Endothelial cell of umbilical vein (primary cell): Measurements from ENCODE around the gene CUZD1. TPM values are rescaled to one million over a fixed set of nuclear protein-coding genes. Genes with fewer than 3 reads are reported as not detected.

Experiments used
- BruUV-seq: library from RNA; stranded (reverse); fragments of 400-500 nt; replicated peaks from 2 replicates; lab custom pipeline; 2021; lab: Mats Ljungman, UMichigan
- CTCF ChIA-PET: fragments of 300-600, 350-600 bp; sonication (Branson Sonifier 250); formaldehyde crosslinking; loops from one replicate; lab custom pipeline; 2021; ENCODE audit warnings: antibody characterized with exemption, inconsistent platforms; lab: Charles Lee
- POLR2A ChIA-PET: fragments of 300-600, 350-600 bp; sonication (Branson Sonifier 250); formaldehyde crosslinking; loops from one replicate; lab custom pipeline; 2021; ENCODE audit warnings: antibody characterized with exemption, inconsistent platforms; lab: Charles Lee
- DNase-seq: peaks from one replicate; pipeline ENCODE4 v3.0.0-alpha.2; 2011; ENCODE audit warnings: low read depth, low spot score
- FAIRE-seq: peaks from 2 replicates; lab custom pipeline; 2011; peaks lifted over from hg19 to GRCh38; lab: Jason Lieb, UNC
- H2AFZ ChIP-seq: 2 replicates; pipeline ENCODE4 v1.6.0; 2012; ENCODE audit warnings: low read depth, low read length, control low read depth, inconsistent platforms
- H3K27ac ChIP-seq: 2 replicates; pipeline ENCODE4 v1.5.1; 2011; ENCODE audit warnings: low read depth, mild to moderate bottlenecking, control low read depth, low read length, moderate library complexity; ENCODE audit not compliant: insufficient read depth
- H3K27me3 ChIP-seq, 2 experiments: 2 replicates each; pipeline versions ENCODE4 v1.6.0 to v1.6.1; 2011; ENCODE audit warnings: low read length in 2 of 2, mixed read lengths in 1 of 2; ENCODE audit not compliant: control insufficient read depth in 2 of 2, insufficient read depth in 2 of 2
- H3K36me3 ChIP-seq, 2 experiments: 2 replicates in 1 of 2; 3 replicates in 1 of 2; pipeline ENCODE4 v1.5.1; 2011; ENCODE audit warnings: low read length in 2 of 2, mild to moderate bottlenecking in 1 of 2, moderate library complexity in 1 of 2; ENCODE audit not compliant: control insufficient read depth in 2 of 2, insufficient read depth in 2 of 2; ENCODE audit errors: extremely low read depth in 1 of 2
- H3K4me1 ChIP-seq: 3 replicates; pipeline ENCODE4 v1.5.1; 2011; ENCODE audit warnings: mild to moderate bottlenecking, low read length; ENCODE audit not compliant: control insufficient read depth, insufficient read depth; ENCODE audit errors: extremely low read depth
- H3K4me2 ChIP-seq: 2 replicates; pipeline ENCODE4 v1.6.1; 2011; ENCODE audit warnings: low read length, control low read depth, mixed read lengths; ENCODE audit not compliant: insufficient read depth
- H3K4me3 ChIP-seq, 3 experiments: fragments of 200-600 bp in 1 of 3; sonication (generic), shearing (Covaris generic) in 1 of 3; replicated peaks in 1 of 3; 2 replicates each; pipeline ENCODE4 v1.5.1; 2011 to 2016; ENCODE audit warnings: control low read depth in 3 of 3, low read length in 3 of 3, mild to moderate bottlenecking in 2 of 3, inconsistent platforms in 1 of 3, low read depth in 1 of 3, moderate library complexity in 1 of 3; ENCODE audit not compliant: insufficient read depth in 1 of 3
- H3K79me2 ChIP-seq: 2 replicates; pipeline ENCODE4 v1.6.0; 2012; ENCODE audit warnings: low read length, inconsistent platforms; ENCODE audit not compliant: control insufficient read depth, insufficient read depth
- H3K9ac ChIP-seq: replicated peaks from 2 replicates; pipeline ENCODE3; 2011; ENCODE audit warnings: low read length, control low read depth; ENCODE audit not compliant: insufficient read depth; ENCODE audit errors: extremely low read depth
- H3K9me1 ChIP-seq: replicated peaks from 3 replicates; pipeline ENCODE4 v1.6.0; 2011; ENCODE audit warnings: mild to moderate bottlenecking, low read length; ENCODE audit not compliant: control insufficient read depth, insufficient read depth; ENCODE audit errors: extremely low read depth
- H3K9me3 ChIP-seq: replicated peaks from 2 replicates; pipeline ENCODE4 v1.5.1; 2012; ENCODE audit warnings: low read length, inconsistent platforms; ENCODE audit not compliant: control insufficient read depth, insufficient read depth
- H4K20me1 ChIP-seq: replicated peaks from 2 replicates; pipeline ENCODE3; 2011; ENCODE audit warnings: mild to moderate bottlenecking, low read length; ENCODE audit not compliant: control insufficient read depth, insufficient read depth; ENCODE audit errors: extremely low read depth
- CTCF ChIP-seq, 2 donors: IDR thresholded peaks; 1 replicate in 1 of 2; 2 replicates in 1 of 2; pipeline ENCODE4 v1.5.1; 2011; ENCODE audit warnings: low read length in 2 of 2, mild to moderate bottlenecking in 2 of 2, moderate library complexity in 2 of 2, control low read depth in 1 of 2, inconsistent platforms in 1 of 2, low read depth in 1 of 2; ENCODE audit not compliant: insufficient read depth in 1 of 2; ENCODE audit errors: extremely low read depth in 1 of 2
- EZH2 ChIP-seq: IDR thresholded peaks from 2 replicates; pipeline ENCODE4 v1.6.1; 2012; ENCODE audit warnings: borderline replicate concordance, low read depth, mild to moderate bottlenecking, moderate library complexity, low read length, inconsistent platforms; ENCODE audit not compliant: severe bottlenecking
- FOS ChIP-seq: IDR thresholded peaks from 2 replicates; pipeline ENCODE4 v1.6.1; 2011; ENCODE audit warnings: mild to moderate bottlenecking, low read length, moderate library complexity, borderline replicate concordance; ENCODE audit not compliant: insufficient read depth
- GATA2 ChIP-seq: IDR thresholded peaks from 2 replicates; pipeline ENCODE4 v1.7.0; 2011; ENCODE audit warnings: low read depth, mild to moderate bottlenecking, moderate library complexity, mixed read lengths, low read length; ENCODE audit not compliant: insufficient read length, insufficient read depth
- JUN ChIP-seq: IDR thresholded peaks from 2 replicates; pipeline ENCODE4 v1.6.1; 2011; ENCODE audit warnings: borderline replicate concordance, low read depth; ENCODE audit not compliant: insufficient read length, insufficient read depth
- MAX ChIP-seq: IDR thresholded peaks from 2 replicates; pipeline ENCODE4 v1.6.1; 2011; ENCODE audit not compliant: insufficient read depth, insufficient read length
- MYC ChIP-seq: IDR thresholded peaks from one replicate; pipeline ENCODE4 v1.6.1; 2011; ENCODE audit warnings: mild to moderate bottlenecking, low read depth, low read length
- POLR2A ChIP-seq: IDR thresholded peaks from 2 replicates; pipeline ENCODE4 v1.6.1; 2012; ENCODE audit warnings: low read depth, mild to moderate bottlenecking, control low read depth, low read length
- POLR2AphosphoS5 ChIP-seq: IDR thresholded peaks from 2 replicates; pipeline ENCODE4 v1.6.1; 2012; ENCODE audit warnings: low read depth, mild to moderate bottlenecking, control low read depth, low read length, moderate library complexity; ENCODE audit not compliant: insufficient read depth
- dilution Hi-C: fragments of 300-500 bp; cut with MboI; formaldehyde crosslinking; loops from one replicate; pipeline ENCODE4 v1.15.0; 2019; ENCODE audit warnings: low sequenced_read_pairs; ENCODE audit not compliant: extremely low pct_ligation_motif_present
- intact Hi-C: fragments of 100-400 bp; cut with micrococcal nuclease; formaldehyde crosslinking; loops from one replicate; pipeline ENCODE4 v1.10.0; 2022
- polyA plus RNA-seq, 4 experiments: library from polyadenylated mRNA; depleted of rRNA in 3 of 4; stranded (reverse) in 3 of 4; unstranded in 1 of 4; fragments of >200 nt; gene quantifications; 2 replicates each; pipeline versions ENCODE4 v1.2.1 to v1.2.3, GENCODE V29; 2011 to 2012; ENCODE audit warnings: missing spikeins in 1 of 4
- total RNA-seq: library from RNA; stranded (reverse); gene quantifications from 2 replicates; pipeline ENCODE4 v1.2.3, GENCODE V29; 2021

CUZD1 gene
- total and polyA plus RNA-seq, 2 donors (not counting 3 experiments of a cell fraction or from before 2014, with no cell fraction given): 1.1 to 1.4 TPM

- Histone ChIP-seq H3K4me1 (peaks cover 64% of the 10 kb centered on the region), H3K27ac (peak overlapping the region; percentile 73), H3K4me3 (no peak overlapping the region), H3K79me2 (peaks cover 44% of the 10 kb centered on the region), H3K9me1 (no peaks in the 10 kb centered on the region), H3K27me3 (no peaks in the 10 kb centered on the region), H3K4me2 (peak overlapping the region; percentile 17), H3K9me3 (no peaks in the 10 kb centered on the region), H3K9ac (no peak overlapping the region), H3K36me3 (no peaks in the 10 kb centered on the region), H2AFZ (no peak overlapping the region), H4K20me1 (no peaks in the 10 kb centered on the region)
- intact Hi-C loops: loop anchor here (2.0 to 10.0 kb wide), 4 partner anchors 155 to 546 kb away; partner anchors contain the start of genes ACADSB, BUB3 and IKZF5
- dilution Hi-C loops: no loop called here
- no peak for TF ChIP-seq MYC
- no peak for TF ChIP-seq POLR2AphosphoS5
- no peak for TF ChIP-seq FOS
- no peak for TF ChIP-seq MAX
- TF ChIP-seq JUN: no peak
- no peak for TF ChIP-seq CTCF (IDR thresholded peaks at IDR 0.05; ENCODE audit: extremely low read depth in 1 of 2, insufficient read depth in 1 of 2, low read depth in 1 of 2, low read length in 2 of 2)
- TF ChIP-seq EZH2: no peak
- TF ChIP-seq POLR2A: no peak
- TF ChIP-seq GATA2: no peak
- ChIA-PET POLR2A (no interaction called here), CTCF (interaction anchor here (1.0 to 1.2 kb wide), 2 partner anchors 19 to 100 kb away, joined by 3 read pairs; partner anchors contain the start of gene C10orf88)
- no peak for DNase-seq
- FAIRE-seq: peak; percentile 49
- BruUV-seq: no TSS peak
Observed at GRCh38 chr10:122853665-122854313, 8.1 kb upstream of the CUZD1 start.
